ENCODE measurements around the gene SLX9.

Gene SLX9

DNA sequence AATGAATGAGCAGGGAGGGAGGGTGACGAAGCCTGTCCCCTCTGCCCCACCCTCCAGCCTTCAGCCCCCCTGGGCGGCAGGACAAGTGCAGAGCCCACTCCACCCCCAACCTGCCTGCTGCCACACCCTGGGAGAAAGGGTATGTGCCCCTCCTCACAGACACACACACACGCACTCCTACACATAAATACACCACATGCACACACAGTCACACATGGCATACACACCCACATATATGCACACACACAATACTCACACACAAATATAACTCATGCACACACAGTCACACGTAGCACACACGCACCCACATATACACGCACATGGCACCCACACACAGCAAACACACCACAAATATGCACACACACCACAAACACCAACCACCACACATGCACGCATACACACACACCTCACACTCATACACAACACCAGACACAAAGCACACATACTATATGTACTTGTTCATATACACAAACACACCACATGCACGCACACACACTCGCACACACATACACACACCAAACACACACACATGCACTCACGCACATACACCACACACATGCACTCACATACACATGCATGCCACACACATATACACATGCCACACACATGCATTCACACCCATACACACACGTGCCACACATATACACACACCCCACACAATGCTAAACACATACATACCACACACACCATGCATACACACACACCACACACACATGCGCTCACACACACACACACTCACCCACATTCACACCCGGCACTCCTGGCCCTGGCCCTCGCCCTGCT is 35.5 kb upstream of the SLX9 start:
- no peaks in the 10 kb centered on the region for H3K9me2 ChIP-seq (ENCODE audit: low read depth, low read length)
- no peaks in the 10 kb centered on the region for H4K20me1 ChIP-seq (ENCODE audit: insufficient read depth, low read length)
- no peak overlapping the region for H3K4me2 ChIP-seq (ENCODE audit: low read length)
- peaks cover 4% of the 10 kb centered on the region; the same call in 1 of the 2 replicates for H3K27me3 ChIP-seq (ENCODE audit: insufficient read depth, low read length)
- no peaks in the 10 kb centered on the region for H3K36me3 ChIP-seq (ENCODE audit: insufficient read depth, low read length)
- no peak overlapping the region for H3K27ac ChIP-seq (ENCODE audit: low read depth, low read length, poor library complexity, severe bottlenecking)
- H3F3A ChIP-seq (ENCODE audit: insufficient read depth, low read length): no peaks in the 10 kb centered on the region
- no peak for TF ChIP-seq EZH2 (IDR thresholded peaks at IDR 0.05; ENCODE audit: borderline replicate concordance, low read length)
- no peak for TF ChIP-seq CTCF (IDR thresholded peaks at IDR 0.05; ENCODE audit: low read length)
- H2AFZ ChIP-seq (ENCODE audit: low read length): no peak overlapping the region
- no peak overlapping the region for H3K4me3 ChIP-seq (ENCODE audit: low read depth, low read length, poor library complexity, severe bottlenecking)
- H3K9me3 ChIP-seq (ENCODE audit: low read length): no peaks in the 10 kb centered on the region
- no peaks in the 10 kb centered on the region for H3K79me2 ChIP-seq (ENCODE audit: insufficient read depth, low read length)
- no peaks in the 10 kb centered on the region for H3K4me1 ChIP-seq (ENCODE audit: insufficient read depth, low read length, severe bottlenecking)
- no peak overlapping the region for H3K9ac ChIP-seq (ENCODE audit: low read length)

- Histone ChIP-seq H3K36me3 (ENCODE audit: insufficient read depth, low read length) (no peaks in the 10 kb centered on the region), H3K27ac (ENCODE audit: low read depth, low read length, poor library complexity, severe bottlenecking) (no peak overlapping the region), H4K20me1 (ENCODE audit: insufficient read depth, low read length) (no peaks in the 10 kb centered on the region), H2AFZ (ENCODE audit: low read length) (no peak overlapping the region), H3K4me3 (ENCODE audit: low read depth, low read length, poor library complexity, severe bottlenecking) (no peak overlapping the region), H3K4me1 (ENCODE audit: insufficient read depth, low read length, severe bottlenecking) (no peaks in the 10 kb centered on the region), H3K9me3 (ENCODE audit: low read length) (no peaks in the 10 kb centered on the region), H3K9ac (ENCODE audit: low read length) (no peak overlapping the region), H3K79me2 (ENCODE audit: insufficient read depth, low read length) (no peaks in the 10 kb centered on the region), H3F3A (ENCODE audit: insufficient read depth, low read length) (no peaks in the 10 kb centered on the region), H3K27me3 (ENCODE audit: insufficient read depth, low read length) (peaks cover 4% of the 10 kb centered on the region; the same call in 1 of the 2 replicates), H3K4me2 (ENCODE audit: low read length) (no peak overlapping the region), H3K9me2 (ENCODE audit: low read depth, low read length) (no peaks in the 10 kb centered on the region)
- no peak for TF ChIP-seq EZH2 (IDR thresholded peaks at IDR 0.05; ENCODE audit: borderline replicate concordance, low read length)
- TF ChIP-seq CTCF (IDR thresholded peaks at IDR 0.05; ENCODE audit: low read length): no peak
Observed at GRCh38 chr21:44905016-44905727, 34.7 kb upstream of the SLX9 start.

GRCh38 chr21:44905728-44906090 is 34.1 kb upstream of the SLX9 start:
- Histone ChIP-seq H3K4me1 (ENCODE audit: insufficient read depth, low read length, severe bottlenecking) (no peaks in the 10 kb centered on the region), H3K9ac (ENCODE audit: low read length) (no peak overlapping the region)

More at GRCh38 chr21:44905728-44906090, 34.1 kb upstream of the SLX9 start:
- Histone ChIP-seq H3K9me3 (ENCODE audit: low read length) (no peaks in the 10 kb centered on the region), H2AFZ (ENCODE audit: low read length) (no peak overlapping the region), H3F3A (ENCODE audit: insufficient read depth, low read length) (no peaks in the 10 kb centered on the region), H3K4me3 (ENCODE audit: low read depth, low read length, poor library complexity, severe bottlenecking) (no peak overlapping the region), H3K9me2 (ENCODE audit: low read depth, low read length) (no peaks in the 10 kb centered on the region), H4K20me1 (ENCODE audit: insufficient read depth, low read length) (no peaks in the 10 kb centered on the region), H3K79me2 (ENCODE audit: insufficient read depth, low read length) (no peaks in the 10 kb centered on the region), H3K27ac (ENCODE audit: low read depth, low read length, poor library complexity, severe bottlenecking) (no peak overlapping the region), H3K4me2 (ENCODE audit: low read length) (no peak overlapping the region), H3K36me3 (ENCODE audit: insufficient read depth, low read length) (no peaks in the 10 kb centered on the region), H3K27me3 (ENCODE audit: insufficient read depth, low read length) (peaks cover 4% of the 10 kb centered on the region; the same call in 1 of the 2 replicates)
- TF ChIP-seq EZH2 (IDR thresholded peaks at IDR 0.05; ENCODE audit: borderline replicate concordance, low read length) (no peak), CTCF (IDR thresholded peaks at IDR 0.05; ENCODE audit: low read length) (no peak)
